Measurements from ENCODE around the gene UNC50.

Gene UNC50

GRCh38 chr2:98565286-98565860, 43.0 kb upstream of the UNC50 start:
- H3K4me3 ChIP-seq (ENCODE audit: low read length in 2 of 2), result no peak overlapping the region
- peaks cover 11 to 27% of the 10 kb centered on the region in 2 donors for H3K4me1 ChIP-seq (ENCODE audit: control insufficient read depth in 2 of 2, insufficient read depth in 2 of 2, low read length in 2 of 2)
- peak overlapping the region in 1 of 2 donors; percentile 5 for H3K9ac ChIP-seq (ENCODE audit: low read depth in 1 of 2, low read length in 2 of 2)
- H3K27ac ChIP-seq (ENCODE audit: low read depth in 2 of 2, low read length in 2 of 2), result peak overlapping the region in 1 of 2 donors; percentile 27
- H3K27me3 ChIP-seq (ENCODE audit: control insufficient read depth in 2 of 2, insufficient read depth in 2 of 2, low read length in 2 of 2), result no peaks in the 10 kb centered on the region
- H3K9me3 ChIP-seq (ENCODE audit: control insufficient read depth in 2 of 2, low read length in 2 of 2), result no peaks in the 10 kb centered on the region
- peaks cover 33 to 62% of the 10 kb centered on the region in 2 donors for H3K36me3 ChIP-seq (ENCODE audit: control insufficient read depth in 2 of 2, insufficient read depth in 2 of 2, low read length in 2 of 2)

GRCh38 chr2:98565941-98566340, 42.4 kb upstream of the UNC50 start:
- Histone ChIP-seq H3K36me3 (ENCODE audit: control insufficient read depth in 2 of 2, insufficient read depth in 2 of 2, low read length in 2 of 2) (peaks cover 33 to 67% of the 10 kb centered on the region in 2 donors), H3K27me3 (ENCODE audit: control insufficient read depth in 2 of 2, insufficient read depth in 2 of 2, low read length in 2 of 2) (no peaks in the 10 kb centered on the region), H3K9me3 (ENCODE audit: control insufficient read depth in 2 of 2, low read length in 2 of 2) (no peaks in the 10 kb centered on the region), H3K4me3 (ENCODE audit: low read length in 2 of 2) (no peak overlapping the region), H3K9ac (ENCODE audit: low read depth in 1 of 2, low read length in 2 of 2) (no peak overlapping the region), H3K27ac (ENCODE audit: low read depth in 2 of 2, low read length in 2 of 2) (no peak overlapping the region), H3K4me1 (ENCODE audit: control insufficient read depth in 2 of 2, insufficient read depth in 2 of 2, low read length in 2 of 2) (peaks cover 11 to 27% of the 10 kb centered on the region in 2 donors)

- no peaks in the 10 kb centered on the region for H3K27me3 ChIP-seq (ENCODE audit: control insufficient read depth in 2 of 2, insufficient read depth in 2 of 2, low read length in 2 of 2)
- H3K9me3 ChIP-seq (ENCODE audit: control insufficient read depth in 2 of 2, low read length in 2 of 2), result no peaks in the 10 kb centered on the region
Observed at GRCh38 chr2:98568161-98568956, 40.0 kb upstream of the UNC50 start.

GRCh38 chr2:98569197-98569793, 39.1 kb upstream of the UNC50 start:
- H3K9me3 ChIP-seq (ENCODE audit: control insufficient read depth in 2 of 2, low read length in 2 of 2), result no peaks in the 10 kb centered on the region
- H3K27ac ChIP-seq (ENCODE audit: low read depth in 2 of 2, low read length in 2 of 2), result no peak overlapping the region
- no peaks in the 10 kb centered on the region for H3K27me3 ChIP-seq (ENCODE audit: control insufficient read depth in 2 of 2, insufficient read depth in 2 of 2, low read length in 2 of 2)
- no peak overlapping the region for H3K4me3 ChIP-seq (ENCODE audit: low read length in 2 of 2)
- H3K9ac ChIP-seq (ENCODE audit: low read depth in 1 of 2, low read length in 2 of 2), result no peak overlapping the region
- peaks cover 6 to 13% of the 10 kb centered on the region in 2 donors for H3K4me1 ChIP-seq (ENCODE audit: control insufficient read depth in 2 of 2, insufficient read depth in 2 of 2, low read length in 2 of 2)
- H3K36me3 ChIP-seq (ENCODE audit: control insufficient read depth in 2 of 2, insufficient read depth in 2 of 2, low read length in 2 of 2), result peaks cover 29 to 75% of the 10 kb centered on the region in 2 donors

More at GRCh38 chr2:98568161-98568956, 40.0 kb upstream of the UNC50 start:
- peaks cover 35 to 77% of the 10 kb centered on the region in 2 donors for H3K36me3 ChIP-seq (ENCODE audit: control insufficient read depth in 2 of 2, insufficient read depth in 2 of 2, low read length in 2 of 2)
- H3K27ac ChIP-seq (ENCODE audit: low read depth in 2 of 2, low read length in 2 of 2), result no peak overlapping the region
- peaks cover 7 to 18% of the 10 kb centered on the region in 2 donors for H3K4me1 ChIP-seq (ENCODE audit: control insufficient read depth in 2 of 2, insufficient read depth in 2 of 2, low read length in 2 of 2)
- H3K4me3 ChIP-seq (ENCODE audit: low read length in 2 of 2), result no peak overlapping the region
- no peak overlapping the region for H3K9ac ChIP-seq (ENCODE audit: low read depth in 1 of 2, low read length in 2 of 2)

- H3K4me1 ChIP-seq (ENCODE audit: control insufficient read depth in 2 of 2, insufficient read depth in 2 of 2, low read length in 2 of 2), result peaks cover 0 to 7% of the 10 kb centered on the region in 2 donors
- H3K27me3 ChIP-seq (ENCODE audit: control insufficient read depth in 2 of 2, insufficient read depth in 2 of 2, low read length in 2 of 2), result no peaks in the 10 kb centered on the region
- H3K36me3 ChIP-seq (ENCODE audit: control insufficient read depth in 2 of 2, insufficient read depth in 2 of 2, low read length in 2 of 2), result peaks cover 26 to 73% of the 10 kb centered on the region in 2 donors
Observed at GRCh38 chr2:98569915-98570314, 38.5 kb upstream of the UNC50 start.

GRCh38 chr2:98570356-98570755, 38.0 kb upstream of the UNC50 start:
- Histone ChIP-seq H3K4me1 (ENCODE audit: control insufficient read depth in 2 of 2, insufficient read depth in 2 of 2, low read length in 2 of 2) (peaks cover 0 to 5% of the 10 kb centered on the region in 2 donors), H3K4me3 (ENCODE audit: low read length in 2 of 2) (no peak overlapping the region), H3K9ac (ENCODE audit: low read depth in 1 of 2, low read length in 2 of 2) (no peak overlapping the region), H3K27ac (ENCODE audit: low read depth in 2 of 2, low read length in 2 of 2) (no peak overlapping the region), H3K27me3 (ENCODE audit: control insufficient read depth in 2 of 2, insufficient read depth in 2 of 2, low read length in 2 of 2) (no peaks in the 10 kb centered on the region), H3K9me3 (ENCODE audit: control insufficient read depth in 2 of 2, low read length in 2 of 2) (no peaks in the 10 kb centered on the region), H3K36me3 (ENCODE audit: control insufficient read depth in 2 of 2, insufficient read depth in 2 of 2, low read length in 2 of 2) (peaks cover 24 to 74% of the 10 kb centered on the region in 2 donors)

More at GRCh38 chr2:98569915-98570314, 38.5 kb upstream of the UNC50 start:
- Histone ChIP-seq H3K9me3 (ENCODE audit: control insufficient read depth in 2 of 2, low read length in 2 of 2) (no peaks in the 10 kb centered on the region), H3K27ac (ENCODE audit: low read depth in 2 of 2, low read length in 2 of 2) (no peak overlapping the region), H3K4me3 (ENCODE audit: low read length in 2 of 2) (no peak overlapping the region), H3K9ac (ENCODE audit: low read depth in 1 of 2, low read length in 2 of 2) (no peak overlapping the region)

GRCh38 chr2:98571121-98571701, 37.2 kb upstream of the UNC50 start:
- Histone ChIP-seq H3K4me3 (ENCODE audit: low read length in 2 of 2) (no peak overlapping the region), H3K4me1 (ENCODE audit: control insufficient read depth in 2 of 2, insufficient read depth in 2 of 2, low read length in 2 of 2) (peaks cover 0 to 5% of the 10 kb centered on the region in 2 donors), H3K27me3 (ENCODE audit: control insufficient read depth in 2 of 2, insufficient read depth in 2 of 2, low read length in 2 of 2) (no peaks in the 10 kb centered on the region), H3K27ac (ENCODE audit: low read depth in 2 of 2, low read length in 2 of 2) (no peak overlapping the region), H3K9me3 (ENCODE audit: control insufficient read depth in 2 of 2, low read length in 2 of 2) (no peaks in the 10 kb centered on the region), H3K9ac (ENCODE audit: low read depth in 1 of 2, low read length in 2 of 2) (no peak overlapping the region), H3K36me3 (ENCODE audit: control insufficient read depth in 2 of 2, insufficient read depth in 2 of 2, low read length in 2 of 2) (peaks cover 22 to 74% of the 10 kb centered on the region in 2 donors)

GRCh38 chr2:98571796-98572195, 36.6 kb upstream of the UNC50 start:
- H3K9ac ChIP-seq (ENCODE audit: low read depth in 1 of 2, low read length in 2 of 2), result no peak overlapping the region
- H3K36me3 ChIP-seq (ENCODE audit: control insufficient read depth in 2 of 2, insufficient read depth in 2 of 2, low read length in 2 of 2), result peaks cover 20 to 69% of the 10 kb centered on the region in 2 donors
- H3K4me1 ChIP-seq (ENCODE audit: control insufficient read depth in 2 of 2, insufficient read depth in 2 of 2, low read length in 2 of 2), result peaks cover 0 to 5% of the 10 kb centered on the region in 2 donors
- no peak overlapping the region for H3K27ac ChIP-seq (ENCODE audit: low read depth in 2 of 2, low read length in 2 of 2)
- H3K9me3 ChIP-seq (ENCODE audit: control insufficient read depth in 2 of 2, low read length in 2 of 2), result no peaks in the 10 kb centered on the region
- no peak overlapping the region for H3K4me3 ChIP-seq (ENCODE audit: low read length in 2 of 2)
- no peaks in the 10 kb centered on the region for H3K27me3 ChIP-seq (ENCODE audit: control insufficient read depth in 2 of 2, insufficient read depth in 2 of 2, low read length in 2 of 2)

- no peak overlapping the region for H3K9ac ChIP-seq (ENCODE audit: low read depth in 1 of 2, low read length in 2 of 2)
- H3K27me3 ChIP-seq (ENCODE audit: control insufficient read depth in 2 of 2, insufficient read depth in 2 of 2, low read length in 2 of 2), result no peaks in the 10 kb centered on the region
- no peak overlapping the region for H3K27ac ChIP-seq (ENCODE audit: low read depth in 2 of 2, low read length in 2 of 2)
- H3K9me3 ChIP-seq (ENCODE audit: control insufficient read depth in 2 of 2, low read length in 2 of 2), result no peaks in the 10 kb centered on the region
- peaks cover 0 to 5% of the 10 kb centered on the region in 2 donors for H3K4me1 ChIP-seq (ENCODE audit: control insufficient read depth in 2 of 2, insufficient read depth in 2 of 2, low read length in 2 of 2)
- no peak overlapping the region for H3K4me3 ChIP-seq (ENCODE audit: low read length in 2 of 2)
- peaks cover 18 to 69% of the 10 kb centered on the region in 2 donors for H3K36me3 ChIP-seq (ENCODE audit: control insufficient read depth in 2 of 2, insufficient read depth in 2 of 2, low read length in 2 of 2)
Observed at GRCh38 chr2:98572211-98572610, 36.2 kb upstream of the UNC50 start.

- Histone ChIP-seq H3K4me3 (ENCODE audit: low read length in 2 of 2) (no peak overlapping the region), H3K9ac (ENCODE audit: low read depth in 1 of 2, low read length in 2 of 2) (no peak overlapping the region), H3K27me3 (ENCODE audit: control insufficient read depth in 2 of 2, insufficient read depth in 2 of 2, low read length in 2 of 2) (no peaks in the 10 kb centered on the region), H3K36me3 (ENCODE audit: control insufficient read depth in 2 of 2, insufficient read depth in 2 of 2, low read length in 2 of 2) (peaks cover 18 to 70% of the 10 kb centered on the region in 2 donors), H3K27ac (ENCODE audit: low read depth in 2 of 2, low read length in 2 of 2) (no peak overlapping the region), H3K9me3 (ENCODE audit: control insufficient read depth in 2 of 2, low read length in 2 of 2) (no peaks in the 10 kb centered on the region), H3K4me1 (ENCODE audit: control insufficient read depth in 2 of 2, insufficient read depth in 2 of 2, low read length in 2 of 2) (peaks cover 0 to 4% of the 10 kb centered on the region in 2 donors)
Observed at GRCh38 chr2:98572676-98573075, 35.7 kb upstream of the UNC50 start.

Data from mucosa of rectum (tissue), 2 donors.